ENCODE results near the gene AMMECR1. TPM values are rescaled to one million over a fixed set of nuclear protein-coding genes. Genes with fewer than 3 reads are reported as not detected.
A peak's percentile ranks its signal among the peaks of the same experiment; 100 is the strongest.

Gene AMMECR1
- total and polyA plus RNA-seq, 12 donors = 0.59 to 1.8 (median 0.99) TPM

DNA sequence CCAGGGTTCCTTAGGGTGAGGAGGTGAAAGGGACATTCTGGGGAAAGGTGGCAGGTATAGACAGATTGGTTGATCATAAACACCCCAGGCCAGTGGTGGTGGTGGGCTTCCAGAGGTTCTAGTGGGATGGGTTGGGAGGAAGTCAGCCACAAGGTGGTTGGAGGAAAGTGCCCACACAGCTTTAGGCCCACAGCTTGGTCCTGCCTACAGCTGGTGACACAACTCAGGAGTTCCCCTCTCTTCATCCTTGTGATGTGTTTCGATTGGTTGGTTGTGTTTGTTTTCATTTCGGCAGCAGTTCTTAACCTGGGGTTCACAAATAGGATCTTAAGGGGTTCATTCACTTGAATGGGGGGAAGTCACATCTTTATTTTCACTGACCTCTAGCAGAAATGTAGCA lies 158.0 kb downstream of the AMMECR1 start:
- ATAC-seq = no peak
- no peak for TF ChIP-seq CTCF (IDR thresholded peaks at IDR 0.05)
- no peaks in the 10 kb centered on the region for H3K9me3 ChIP-seq
- peaks cover 0 to 11% (median 5%) of the 10 kb centered on the region in 9 donors for H3K4me1 ChIP-seq
- peaks cover 0 to 6% (median 0%) of the 10 kb centered on the region in 9 donors for H3K36me3 ChIP-seq
- H3K4me3 ChIP-seq = no peak overlapping the region
- peaks cover 0 to 9% (median 0%) of the 10 kb centered on the region in 7 donors for H3K27me3 ChIP-seq
- no peak overlapping the region for H3K27ac ChIP-seq
- WGBS, 2 donors = 83 to 93% methylated on average over 2 of the region's 2 CpGs
- intact Hi-C loops (cut with DNase I) = loop anchor here (1.0 to 10.0 kb wide), 9 partner anchors 155 to 253 kb away; partner anchors contain the start of gene AMMECR1 (in 3 of the 10)
- DNase-seq = no peak

DNA sequence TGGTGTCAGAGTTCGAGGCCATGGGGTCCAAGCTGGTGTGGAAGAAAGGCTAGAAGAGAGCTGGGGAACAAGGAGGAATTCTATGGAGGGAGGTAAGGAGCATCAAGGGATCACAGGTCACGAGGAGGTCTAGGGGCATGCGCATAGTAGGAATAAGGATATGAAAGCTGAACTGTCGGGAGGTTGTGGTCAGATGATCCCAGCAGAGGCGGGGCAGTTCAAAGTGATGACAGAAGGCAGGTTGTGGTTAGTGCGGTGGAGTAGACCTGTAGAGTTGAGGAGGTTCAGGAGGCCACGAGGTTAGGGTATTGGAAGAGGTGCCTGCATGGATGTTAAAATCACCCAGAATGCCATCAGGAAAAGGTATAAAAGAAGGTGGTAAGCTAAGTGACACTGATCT lies 158.7 kb downstream of the AMMECR1 start:
- Histone ChIP-seq H3K36me3 (peaks cover 0 to 6% (median 0%) of the 10 kb centered on the region in 9 donors), H3K4me1 (peaks cover 0 to 14% (median 5%) of the 10 kb centered on the region in 9 donors), H3K27me3 (peaks cover 0 to 9% (median 0%) of the 10 kb centered on the region in 7 donors), H3K27ac (no peak overlapping the region), H3K4me3 (no peak overlapping the region), H3K9me3 (no peaks in the 10 kb centered on the region)
- WGBS, 2 donors = 79 to 82% methylated on average over 7 of the region's 7 CpGs
- TF ChIP-seq CTCF (IDR thresholded peaks at IDR 0.05) = no peak
- intact Hi-C loops (cut with DNase I) = loop anchor here in 5 of 10 donors (2.0 to 5.0 kb wide), 5 partner anchors 243 to 253 kb away; no protein-coding TSS in a partner anchor
- ATAC-seq = peak in 2 of 8 donors; percentile 26 to 34
- no peak for DNase-seq

DNA sequence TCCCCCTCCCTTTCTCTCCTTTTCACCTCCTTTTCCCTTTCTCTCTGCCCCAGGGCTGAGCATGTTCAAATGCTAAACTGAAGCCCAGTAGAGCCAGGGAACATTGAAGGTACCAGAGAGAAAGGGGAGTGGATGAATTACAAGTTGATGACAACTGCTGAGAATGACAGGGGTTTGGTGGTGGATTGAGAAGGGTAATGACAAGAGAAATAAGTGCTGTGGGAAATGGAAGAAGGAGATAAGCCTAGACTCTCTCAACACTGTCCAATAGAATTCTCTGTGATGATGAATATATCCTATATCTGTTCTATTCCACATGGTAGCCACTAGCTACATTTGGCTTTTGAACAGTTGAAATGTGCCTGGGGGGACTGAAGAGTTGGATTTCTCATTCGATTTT lies 160.4 kb downstream of the AMMECR1 start:
- H3K9me3 ChIP-seq = no peaks in the 10 kb centered on the region
- H3K36me3 ChIP-seq = peaks cover 0 to 6% (median 0%) of the 10 kb centered on the region in 9 donors
- WGBS, 2 donors = 93 to 100% methylated on average over 1 of the region's 1 CpG
- no peak for TF ChIP-seq CTCF (IDR thresholded peaks at IDR 0.05)
- H3K27me3 ChIP-seq = peaks cover 0 to 9% (median 0%) of the 10 kb centered on the region in 7 donors
- DNase-seq (no peak), ATAC-seq (no peak)
- no peak overlapping the region for H3K27ac ChIP-seq
- intact Hi-C loops (cut with DNase I) = loop anchor here in 3 of 10 donors (5.0 kb wide), 3 partner anchors 245 to 255 kb away; no protein-coding TSS in a partner anchor
- peaks cover 0 to 15% (median 5%) of the 10 kb centered on the region in 9 donors for H3K4me1 ChIP-seq
- H3K4me3 ChIP-seq = no peak overlapping the region

DNA sequence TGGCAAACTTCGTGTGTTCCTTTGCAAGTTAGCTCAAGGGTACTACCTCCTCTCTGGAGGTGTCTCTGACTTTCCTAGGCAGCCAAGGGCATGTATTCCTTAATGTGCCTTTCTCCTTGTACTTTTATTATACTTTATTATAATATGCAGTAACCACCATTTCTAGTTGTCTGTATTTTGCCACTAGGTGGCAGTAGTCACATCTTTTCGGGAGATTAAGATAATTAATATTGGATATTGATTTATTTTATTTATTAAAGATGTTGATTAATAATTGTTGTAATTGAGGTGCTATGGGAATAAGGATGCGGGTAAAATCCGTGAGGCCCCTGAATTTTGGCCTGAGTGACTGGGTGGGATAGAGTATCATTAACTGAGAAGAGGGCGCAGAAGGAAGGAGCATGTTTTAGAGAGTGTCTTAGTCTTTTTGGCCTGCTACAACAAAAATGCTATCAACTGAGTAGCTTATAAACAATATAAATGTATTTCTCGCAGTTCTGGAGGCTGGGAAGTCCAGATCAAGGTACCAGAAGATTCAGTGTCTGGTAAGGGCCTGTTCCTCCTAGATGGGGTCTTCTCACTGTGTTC lies 161.6 kb downstream of the AMMECR1 start:
- no peak overlapping the region for H3K27ac ChIP-seq
- no peaks in the 10 kb centered on the region for H3K9me3 ChIP-seq
- no peak for ATAC-seq
- H3K4me3 ChIP-seq = no peak overlapping the region
- H3K36me3 ChIP-seq = peaks cover 0 to 3% (median 0%) of the 10 kb centered on the region in 9 donors
- 82 to 94% methylated on average over 6 of the region's 6 CpGs for WGBS, 2 donors
- TF ChIP-seq CTCF (IDR thresholded peaks at IDR 0.05) = peak in 8 of 9 donors; percentile 17 to 62 (median 55)
- peaks cover 0 to 5% (median 0%) of the 10 kb centered on the region in 7 donors for H3K27me3 ChIP-seq
- no peak for DNase-seq
- H3K4me1 ChIP-seq = peaks cover 0 to 14% (median 5%) of the 10 kb centered on the region in 9 donors
- intact Hi-C loops (cut with DNase I) = loop anchor here in 3 of 10 donors (5.0 kb wide), 3 partner anchors 246 to 256 kb away; no protein-coding TSS in a partner anchor
